Suprapubic skin (tissue), 4 donors: ENCODE data around the gene NFKBIA. TPM values are rescaled to one million over a fixed set of nuclear protein-coding genes. Genes with fewer than 3 reads are reported as not detected.
A peak's percentile ranks its signal among the peaks of the same experiment; 100 is the strongest.
"Not testable (repeated sequence)": the region's sequence is repeated elsewhere in the genome, so short reads cannot be mapped to it uniquely, and the experiment has no call there.

Source experiments
- DNase-seq, 2 donors: peaks; one replicate each; pipeline ENCODE4 v3.0.0-alpha.2; 2019; ENCODE audit warnings: low spot score in 2 of 2
- H3K27ac ChIP-seq: fragments of 200-600 bp; sonication (generic); one replicate; pipeline ENCODE4 v1.5.1; 2019
- H3K27me3 ChIP-seq: fragments of 200-600 bp; sonication (generic); one replicate; pipeline ENCODE4 v1.5.1; 2019
- H3K36me3 ChIP-seq: fragments of 200-600 bp; sonication (generic); one replicate; pipeline ENCODE4 v1.5.1; 2019
- H3K4me1 ChIP-seq: fragments of 200-600 bp; sonication (generic); one replicate; pipeline ENCODE4 v1.5.1; 2019
- H3K4me3 ChIP-seq: fragments of 200-600 bp; sonication (generic); one replicate; pipeline ENCODE4 v1.5.1; 2019; ENCODE audit warnings: mild to moderate bottlenecking
- H3K9me3 ChIP-seq: fragments of 200-600 bp; sonication (generic); one replicate; pipeline ENCODE4 v1.5.1; 2019
- EP300 ChIP-seq: sonication (generic); formaldehyde crosslinking; IDR thresholded peaks from one replicate; pipeline ENCODE4 v1.6.1; 2017; ENCODE audit warnings: antibody characterized with exemption
- POLR2A ChIP-seq, 2 donors: fragments of 450-650 bp; IDR thresholded peaks; one replicate each; pipeline ENCODE4 v1.6.1; 2017; ENCODE audit warnings: antibody characterized with exemption in 2 of 2, mild to moderate bottlenecking in 2 of 2, moderate library complexity in 2 of 2
- POLR2AphosphoS5 ChIP-seq, 3 donors: sonication (generic); formaldehyde crosslinking; IDR thresholded peaks; one replicate each; pipeline ENCODE4 v1.6.1; 2017; ENCODE audit warnings: antibody characterized with exemption in 3 of 3
- WGBS: methylation state at CpG from one replicate; pipeline ENCODE4 v1.1.5; 2018; 5-methylcytosine and 5-hydroxymethylcytosine counted together
- total RNA-seq, 4 donors: library from RNA; depleted of rRNA; stranded (reverse); fragments of >200 nt; gene quantifications; one replicate each; pipeline ENCODE4 v1.1.0, GENCODE V29; 2016
- TF ChIP-seq, protein P1 (sequence below), 2 donors: fragments of 200-600 bp in 1 of 2; fragments of 450-650 bp in 1 of 2; sonication (generic) in 1 of 2; IDR thresholded peaks; one replicate each; pipeline ENCODE4 v1.5.1; 2016 to 2019; ENCODE audit warnings: antibody characterized with exemption in 2 of 2, mild to moderate bottlenecking in 1 of 2, moderate library complexity in 1 of 2

Gene NFKBIA
- total RNA-seq, 4 donors from 2014 or later: 510 to 768 (median 735) TPM

DNA sequence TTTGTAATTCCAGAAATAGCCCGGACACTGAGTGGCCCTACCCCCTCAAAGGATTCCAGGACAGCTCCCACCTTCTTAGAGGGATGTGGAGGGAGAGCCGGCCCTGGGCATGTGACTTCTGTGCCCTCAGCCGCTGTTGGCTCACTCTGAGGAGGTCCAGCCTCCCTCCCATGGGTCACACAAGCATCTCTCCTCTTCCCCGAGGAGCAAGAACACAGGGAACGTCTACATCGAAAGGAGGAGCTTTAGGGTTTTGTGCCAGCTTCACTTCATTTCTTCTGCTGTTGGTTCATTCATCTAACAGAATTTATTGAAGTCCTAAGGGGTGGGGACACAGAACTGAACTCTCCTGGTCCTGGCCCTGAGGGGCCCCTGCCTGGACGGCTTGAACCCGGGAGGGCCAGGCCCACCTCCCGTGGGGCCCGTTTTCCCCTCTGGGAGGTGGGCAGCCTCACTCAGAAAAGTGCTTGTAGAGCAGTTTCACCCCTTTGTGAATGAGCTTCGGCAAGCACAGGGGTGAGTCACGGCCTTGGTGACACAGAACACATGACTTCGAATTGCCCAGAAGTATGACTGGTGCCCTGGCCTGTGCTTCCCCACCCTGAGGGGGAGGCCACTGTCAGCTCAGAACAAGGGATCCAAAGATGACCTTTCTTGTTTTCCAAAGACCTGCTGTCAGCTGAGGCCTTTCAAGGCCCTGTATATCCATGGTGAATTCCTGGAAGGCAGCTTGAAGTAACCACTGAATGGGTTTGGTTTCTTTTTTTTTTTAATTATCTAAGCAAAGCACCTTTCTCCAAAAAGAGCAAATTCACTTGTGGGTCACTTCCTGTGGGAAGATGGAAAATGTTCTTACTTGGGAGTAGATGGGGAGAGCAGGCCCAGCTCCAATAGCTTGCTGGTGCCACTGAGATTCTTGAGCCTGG, 39.2 kb downstream of the NFKBIA start:
- TF ChIP-seq POLR2A (IDR thresholded peaks at IDR 0.05) (no peak), POLR2AphosphoS5 (IDR thresholded peaks at IDR 0.05) (peak in 2 of 3 donors; percentile 12 to 68), EP300 (no peak)
- TF ChIP-seq, protein P1, sequence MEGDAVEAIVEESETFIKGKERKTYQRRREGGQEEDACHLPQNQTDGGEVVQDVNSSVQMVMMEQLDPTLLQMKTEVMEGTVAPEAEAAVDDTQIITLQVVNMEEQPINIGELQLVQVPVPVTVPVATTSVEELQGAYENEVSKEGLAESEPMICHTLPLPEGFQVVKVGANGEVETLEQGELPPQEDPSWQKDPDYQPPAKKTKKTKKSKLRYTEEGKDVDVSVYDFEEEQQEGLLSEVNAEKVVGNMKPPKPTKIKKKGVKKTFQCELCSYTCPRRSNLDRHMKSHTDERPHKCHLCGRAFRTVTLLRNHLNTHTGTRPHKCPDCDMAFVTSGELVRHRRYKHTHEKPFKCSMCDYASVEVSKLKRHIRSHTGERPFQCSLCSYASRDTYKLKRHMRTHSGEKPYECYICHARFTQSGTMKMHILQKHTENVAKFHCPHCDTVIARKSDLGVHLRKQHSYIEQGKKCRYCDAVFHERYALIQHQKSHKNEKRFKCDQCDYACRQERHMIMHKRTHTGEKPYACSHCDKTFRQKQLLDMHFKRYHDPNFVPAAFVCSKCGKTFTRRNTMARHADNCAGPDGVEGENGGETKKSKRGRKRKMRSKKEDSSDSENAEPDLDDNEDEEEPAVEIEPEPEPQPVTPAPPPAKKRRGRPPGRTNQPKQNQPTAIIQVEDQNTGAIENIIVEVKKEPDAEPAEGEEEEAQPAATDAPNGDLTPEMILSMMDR (IDR thresholded peaks at IDR 0.05): no peak
- peak in 1 of 2 donors; percentile 92 for DNase-seq

DNA sequence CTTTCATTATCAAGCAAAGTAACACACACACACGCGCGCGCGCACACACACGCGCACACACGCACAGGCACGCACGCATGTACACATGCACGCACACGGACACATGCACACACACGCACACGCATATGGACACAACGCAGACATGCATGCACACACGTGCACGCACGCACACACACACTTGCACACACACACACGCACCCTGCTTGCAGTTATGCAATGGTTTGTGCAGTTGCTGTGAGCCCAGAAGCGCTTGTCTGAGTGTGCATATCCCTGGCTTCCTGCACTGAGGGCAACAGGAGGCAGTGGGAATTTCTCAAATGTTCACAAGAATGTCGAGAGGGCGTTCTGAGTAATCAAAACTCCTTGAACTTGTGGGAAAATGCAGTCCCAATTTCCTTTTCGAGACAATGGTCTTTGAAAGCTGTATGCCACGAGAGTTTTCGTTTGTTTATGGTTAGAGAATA, 41.6 kb downstream of the NFKBIA start:
- TF ChIP-seq, protein P1 (IDR thresholded peaks at IDR 0.05): no peak
- TF ChIP-seq POLR2AphosphoS5 (IDR thresholded peaks at IDR 0.05): no peak
- TF ChIP-seq POLR2A (IDR thresholded peaks at IDR 0.05): no peak
- TF ChIP-seq EP300: no peak
- H3K27me3 ChIP-seq: no peaks in the 10 kb centered on the region
- H3K4me3 ChIP-seq: no peak overlapping the region
- H3K36me3 ChIP-seq: no peaks in the 10 kb centered on the region
- H3K9me3 ChIP-seq: no peaks in the 10 kb centered on the region
- H3K27ac ChIP-seq: no peak overlapping the region
- WGBS: 76% methylated on average over 25 of the region's 25 CpGs
- DNase-seq: no peak
- H3K4me1 ChIP-seq: peaks cover 34% of the 10 kb centered on the region

More for the DNA sequence above, 39.2 kb downstream of the NFKBIA start:
- peak overlapping the region; percentile 73 for H3K27ac ChIP-seq
- H3K4me3 ChIP-seq: no peak overlapping the region
- peaks cover 55% of the 10 kb centered on the region for H3K4me1 ChIP-seq
- 33% methylated on average over 11 of the region's 13 CpGs for WGBS
- H3K27me3 ChIP-seq: no peaks in the 10 kb centered on the region
- no peaks in the 10 kb centered on the region for H3K9me3 ChIP-seq
- H3K36me3 ChIP-seq: no peaks in the 10 kb centered on the region

DNA sequence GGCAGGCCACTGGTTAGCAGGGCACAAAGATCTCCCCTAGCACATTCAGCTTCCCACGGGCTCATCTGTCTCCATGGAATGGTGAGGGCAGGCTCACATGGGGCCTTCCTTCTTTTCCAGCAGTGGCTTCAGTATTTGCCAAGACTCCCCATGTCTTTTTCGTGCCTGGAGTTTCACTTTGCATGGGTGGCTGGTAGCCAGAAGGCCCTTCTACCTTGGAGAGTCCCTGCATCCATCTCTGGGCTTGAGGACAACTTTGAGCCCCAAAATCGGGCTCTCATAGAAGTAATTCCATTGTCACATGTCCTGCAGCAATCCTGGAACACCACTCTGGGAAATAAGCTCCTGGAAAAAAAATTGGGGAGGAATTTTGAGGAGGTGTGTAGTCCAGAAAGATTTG, 42.1 kb downstream of the NFKBIA start:
- WGBS: 59% methylated on average over 3 of the region's 3 CpGs
- no peak overlapping the region for H3K27ac ChIP-seq
- H3K4me1 ChIP-seq: peaks cover 29% of the 10 kb centered on the region
- no peaks in the 10 kb centered on the region for H3K27me3 ChIP-seq
- TF ChIP-seq, protein P1 (IDR thresholded peaks at IDR 0.05): no peak
- TF ChIP-seq POLR2A (IDR thresholded peaks at IDR 0.05) (no peak), POLR2AphosphoS5 (IDR thresholded peaks at IDR 0.05) (no peak), EP300 (no peak)
- no peak for DNase-seq
- no peaks in the 10 kb centered on the region for H3K9me3 ChIP-seq
- no peaks in the 10 kb centered on the region for H3K36me3 ChIP-seq
- no peak overlapping the region for H3K4me3 ChIP-seq

DNA sequence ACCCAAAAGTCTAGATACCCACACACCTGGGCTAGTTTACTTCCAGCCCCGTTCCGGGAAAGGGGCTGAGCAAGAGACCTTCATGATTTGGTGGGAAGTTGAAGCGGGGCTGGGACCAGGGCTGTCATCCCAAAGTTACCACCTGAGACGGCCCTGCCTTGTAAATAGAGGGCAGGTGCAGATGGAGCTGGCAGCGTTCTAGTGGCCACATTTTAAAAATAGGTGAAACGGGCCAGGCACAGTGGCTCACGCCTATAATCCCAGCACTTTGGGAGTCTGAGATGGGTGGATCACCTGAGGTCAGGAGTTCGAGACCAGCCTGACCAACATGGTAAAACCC, 43.4 kb downstream of the NFKBIA start:
- WGBS: 85% methylated on average over 8 of the region's 8 CpGs
- H3K4me3 ChIP-seq: no peak overlapping the region
- no peak for DNase-seq
- H3K27me3 ChIP-seq: no peaks in the 10 kb centered on the region
- no peaks in the 10 kb centered on the region for H3K9me3 ChIP-seq
- no peaks in the 10 kb centered on the region for H3K36me3 ChIP-seq
- H3K27ac ChIP-seq: no peak overlapping the region
- TF ChIP-seq, protein P1 (IDR thresholded peaks at IDR 0.05): no peak
- TF ChIP-seq POLR2AphosphoS5 (IDR thresholded peaks at IDR 0.05) (no peak), POLR2A (IDR thresholded peaks at IDR 0.05) (no peak), EP300 (no peak)
- peaks cover 16% of the 10 kb centered on the region for H3K4me1 ChIP-seq

DNA sequence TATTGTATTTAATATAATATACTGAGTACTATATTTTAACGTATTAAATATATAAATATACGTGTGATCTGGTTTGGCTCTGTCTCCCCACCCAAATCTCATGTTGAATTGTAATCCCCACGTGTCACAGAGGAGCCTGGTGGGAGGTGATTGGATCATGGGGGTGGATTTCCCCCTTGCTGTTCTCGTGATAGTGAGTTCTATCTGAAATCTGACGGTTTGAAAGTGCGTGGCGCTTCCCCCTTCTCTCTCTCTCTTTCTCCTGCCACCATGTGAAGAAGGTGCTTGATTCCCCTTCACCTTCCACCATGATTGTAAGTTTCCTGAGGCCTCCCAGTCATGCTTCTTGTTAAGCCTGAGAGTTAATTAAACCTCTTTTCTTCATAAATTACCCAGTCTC, 44.9 kb downstream of the NFKBIA start:
- DNase-seq, H3K4me3 ChIP-seq, H3K9me3 ChIP-seq, H3K4me1 ChIP-seq, H3K27ac ChIP-seq, H3K27me3 ChIP-seq, H3K36me3 ChIP-seq: not testable (repeated sequence)
- 80% methylated on average over 7 of the region's 7 CpGs for WGBS
